ENCODE measurements around the gene CCR5AS.

The CCR5AS gene

GRCh38 chr3:46371519-46372340 lies 35.1 kb downstream of the CCR5AS start:
- no peak for TF ChIP-seq CTCF (IDR thresholded peaks at IDR 0.05; ENCODE audit: extremely low read depth, missing control alignments)
- no peak for DNase-seq (ENCODE audit: low spot score)

GRCh38 chr3:46370839-46371518 lies 35.9 kb downstream of the CCR5AS start, which contains the start of gene CCR5:
CCR5 (plus strand) TSS chr3:46370946; CDS start chr3:46372903, 1,957 bp downstream.
- DNase-seq (ENCODE audit: low spot score) = no peak
- TF ChIP-seq CTCF (IDR thresholded peaks at IDR 0.05; ENCODE audit: extremely low read depth, missing control alignments) = no peak

DNA sequence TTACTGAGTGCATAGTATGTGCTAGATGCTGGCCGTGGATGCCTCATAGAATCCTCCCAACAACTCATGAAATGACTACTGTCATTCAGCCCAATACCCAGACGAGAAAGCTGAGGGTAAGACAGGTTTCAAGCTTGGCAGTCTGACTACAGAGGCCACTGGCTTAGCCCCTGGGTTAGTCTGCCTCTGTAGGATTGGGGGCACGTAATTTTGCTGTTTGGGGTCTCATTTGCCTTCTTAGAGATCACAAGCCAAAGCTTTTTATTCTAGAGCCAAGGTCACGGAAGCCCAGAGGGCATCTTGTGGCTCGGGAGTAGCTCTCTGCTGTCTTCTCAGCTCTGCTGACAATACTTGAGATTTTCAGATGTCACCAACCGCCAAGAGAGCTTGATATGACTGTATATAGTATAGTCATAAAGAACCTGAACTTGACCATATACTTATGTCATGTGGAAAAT lies 37.2 kb downstream of the CCR5AS start:
- no peak for TF ChIP-seq CTCF (IDR thresholded peaks at IDR 0.05; ENCODE audit: extremely low read depth, missing control alignments)
- no peak for DNase-seq (ENCODE audit: low spot score)

GRCh38 chr3:46369151-46369550 lies 37.7 kb downstream of the CCR5AS start:
- TF ChIP-seq CTCF (IDR thresholded peaks at IDR 0.05; ENCODE audit: extremely low read depth, missing control alignments) = no peak

DNA sequence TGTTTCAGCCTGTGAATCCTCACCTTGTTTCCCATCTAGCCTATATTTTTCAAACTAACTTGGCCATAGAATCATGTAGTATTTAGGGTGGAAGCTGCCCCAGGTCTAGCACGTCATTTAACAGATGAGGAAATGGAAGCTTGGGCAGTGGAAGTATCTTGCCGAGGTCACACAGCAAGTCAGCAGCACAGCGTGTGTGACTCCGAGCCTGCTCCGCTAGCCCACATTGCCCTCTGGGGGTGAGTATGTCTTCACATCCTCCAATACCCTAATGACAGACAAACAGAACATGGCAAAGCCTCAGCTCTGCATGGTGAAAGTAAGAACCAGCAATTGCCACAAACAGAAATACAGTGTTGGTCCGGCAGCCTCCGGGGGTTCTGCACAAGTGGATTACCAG lies 38.3 kb downstream of the CCR5AS start:
- peak; percentile 46 for TF ChIP-seq CTCF (IDR thresholded peaks at IDR 0.05; ENCODE audit: extremely low read depth, missing control alignments)
- DNase-seq (ENCODE audit: low spot score) = peak; percentile 60

More at GRCh38 chr3:46369151-46369550, 37.7 kb downstream of the CCR5AS start:
- no peak for DNase-seq (ENCODE audit: low spot score)

GRCh38 chr3:46367811-46368210 lies 39.1 kb downstream of the CCR5AS start:
- DNase-seq (ENCODE audit: low spot score) = no peak
- no peak for TF ChIP-seq CTCF (IDR thresholded peaks at IDR 0.05; ENCODE audit: extremely low read depth, missing control alignments)
